ENCODE measurements around the gene ALG11.

- TF ChIP-seq POLR2A (IDR thresholded peaks at IDR 0.05; ENCODE audit: low read length) (no peak), GATA1 (IDR thresholded peaks at IDR 0.05; ENCODE audit: low read depth, low read length) (no peak)
Measured at GRCh38 chr13:52033039-52033438, 20.8 kb downstream of the ALG11 start.

All from erythroblast (primary cell).